Measurements from ENCODE around the gene ZBTB9.
A peak's percentile ranks its signal among the peaks of the same experiment; 100 is the strongest.

Gene ZBTB9

DNA sequence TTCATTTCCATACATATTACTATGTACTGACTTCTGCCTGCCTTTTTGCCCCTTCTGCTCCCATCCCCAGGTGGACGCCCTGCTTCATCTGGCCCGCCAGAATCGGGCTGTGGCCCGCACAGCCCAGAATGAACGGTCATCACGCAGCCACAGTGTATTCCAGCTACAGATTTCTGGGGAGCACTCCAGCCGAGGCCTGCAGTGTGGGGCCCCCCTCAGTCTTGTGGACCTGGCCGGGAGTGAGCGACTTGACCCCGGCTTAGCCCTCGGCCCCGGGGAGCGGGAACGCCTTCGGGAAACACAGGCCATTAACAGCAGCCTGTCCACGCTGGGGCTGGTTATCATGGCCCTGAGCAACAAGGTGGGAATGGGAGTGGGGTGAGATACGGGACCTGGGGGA lies 48.2 kb upstream of the ZBTB9 start (continued):
- TF ChIP-seq ZNF223 (tag by site-specific recombination; IDR thresholded peaks at IDR 0.05) (no peak), RBAK (tag by site-specific recombination; IDR thresholded peaks at IDR 0.05) (no peak), ZBTB6 (tag by site-specific recombination; IDR thresholded peaks at IDR 0.05) (no peak)

DNA sequence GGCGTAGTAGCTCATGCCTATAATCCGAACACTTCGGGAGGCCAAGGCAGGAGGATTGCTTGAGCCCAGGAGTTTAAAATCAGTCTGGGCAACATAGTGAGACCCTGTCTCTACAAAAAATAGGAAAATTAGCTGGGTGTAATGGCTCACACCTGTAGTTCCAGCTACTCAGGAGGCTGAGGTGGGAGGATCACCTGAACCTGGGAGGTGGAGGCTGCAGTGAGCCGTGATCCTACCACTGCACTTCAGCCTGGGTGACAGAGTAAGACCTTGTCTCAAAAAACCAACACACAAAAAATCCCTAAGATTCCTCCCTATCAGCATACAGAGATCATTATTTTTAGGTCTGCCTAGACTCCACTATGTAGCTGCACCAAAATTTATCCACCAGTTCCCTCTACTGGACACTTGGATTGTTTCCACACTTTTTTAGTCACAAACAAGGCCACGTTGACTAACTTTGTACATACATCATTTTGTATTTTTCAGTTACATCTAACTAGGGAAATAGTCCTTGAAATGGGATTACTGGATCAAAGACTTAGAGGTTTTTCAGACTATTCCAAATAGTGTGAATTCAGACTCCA lies 47.2 kb upstream of the ZBTB9 start:
- Histone ChIP-seq H3K27ac (ENCODE audit: extremely low read depth, low read depth, low read length) (no peak overlapping the region; the same call in 1 of the 2 replicates), H3K4me1 (ENCODE audit: control insufficient read depth, insufficient read depth, low read length) (peaks cover 4% of the 10 kb centered on the region; the same call in 1 of the 2 replicates), H3K4me3 (ENCODE audit: low read depth, low read length) (no peak overlapping the region), H3K36me3 (ENCODE audit: control insufficient read depth in 2 of 2, insufficient read depth in 1 of 2, low read length in 2 of 2) (peaks cover 24 to 62% of the 10 kb centered on the region in 2 experiments), H3K9me3 (ENCODE audit: control insufficient read depth, insufficient read depth, low read depth, low read length) (no peaks in the 10 kb centered on the region)
- TF ChIP-seq ZNF654 (tag by site-specific recombination; IDR thresholded peaks at IDR 0.05; ENCODE audit: low read depth) (peak; percentile 75), ZNF600 (tag by site-specific recombination; IDR thresholded peaks at IDR 0.05) (0 out of 2 replicates have a peak, but pooled peaks have one; percentile 3), ZNF121 (tag by site-specific recombination; IDR thresholded peaks at IDR 0.05) (0 out of 2 replicates have a peak, but pooled peaks have one; percentile 25), ZNF19 (tag by site-specific recombination; IDR thresholded peaks at IDR 0.05; ENCODE audit: low read depth) (no peak)
- TF ChIP-seq, protein P1, sequence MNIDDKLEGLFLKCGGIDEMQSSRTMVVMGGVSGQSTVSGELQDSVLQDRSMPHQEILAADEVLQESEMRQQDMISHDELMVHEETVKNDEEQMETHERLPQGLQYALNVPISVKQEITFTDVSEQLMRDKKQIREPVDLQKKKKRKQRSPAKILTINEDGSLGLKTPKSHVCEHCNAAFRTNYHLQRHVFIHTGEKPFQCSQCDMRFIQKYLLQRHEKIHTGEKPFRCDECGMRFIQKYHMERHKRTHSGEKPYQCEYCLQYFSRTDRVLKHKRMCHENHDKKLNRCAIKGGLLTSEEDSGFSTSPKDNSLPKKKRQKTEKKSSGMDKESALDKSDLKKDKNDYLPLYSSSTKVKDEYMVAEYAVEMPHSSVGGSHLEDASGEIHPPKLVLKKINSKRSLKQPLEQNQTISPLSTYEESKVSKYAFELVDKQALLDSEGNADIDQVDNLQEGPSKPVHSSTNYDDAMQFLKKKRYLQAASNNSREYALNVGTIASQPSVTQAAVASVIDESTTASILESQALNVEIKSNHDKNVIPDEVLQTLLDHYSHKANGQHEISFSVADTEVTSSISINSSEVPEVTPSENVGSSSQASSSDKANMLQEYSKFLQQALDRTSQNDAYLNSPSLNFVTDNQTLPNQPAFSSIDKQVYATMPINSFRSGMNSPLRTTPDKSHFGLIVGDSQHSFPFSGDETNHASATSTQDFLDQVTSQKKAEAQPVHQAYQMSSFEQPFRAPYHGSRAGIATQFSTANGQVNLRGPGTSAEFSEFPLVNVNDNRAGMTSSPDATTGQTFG (tag by site-specific recombination; IDR thresholded peaks at IDR 0.05; ENCODE audit: borderline replicate concordance): no peak
- TF ChIP-seq, protein P2, sequence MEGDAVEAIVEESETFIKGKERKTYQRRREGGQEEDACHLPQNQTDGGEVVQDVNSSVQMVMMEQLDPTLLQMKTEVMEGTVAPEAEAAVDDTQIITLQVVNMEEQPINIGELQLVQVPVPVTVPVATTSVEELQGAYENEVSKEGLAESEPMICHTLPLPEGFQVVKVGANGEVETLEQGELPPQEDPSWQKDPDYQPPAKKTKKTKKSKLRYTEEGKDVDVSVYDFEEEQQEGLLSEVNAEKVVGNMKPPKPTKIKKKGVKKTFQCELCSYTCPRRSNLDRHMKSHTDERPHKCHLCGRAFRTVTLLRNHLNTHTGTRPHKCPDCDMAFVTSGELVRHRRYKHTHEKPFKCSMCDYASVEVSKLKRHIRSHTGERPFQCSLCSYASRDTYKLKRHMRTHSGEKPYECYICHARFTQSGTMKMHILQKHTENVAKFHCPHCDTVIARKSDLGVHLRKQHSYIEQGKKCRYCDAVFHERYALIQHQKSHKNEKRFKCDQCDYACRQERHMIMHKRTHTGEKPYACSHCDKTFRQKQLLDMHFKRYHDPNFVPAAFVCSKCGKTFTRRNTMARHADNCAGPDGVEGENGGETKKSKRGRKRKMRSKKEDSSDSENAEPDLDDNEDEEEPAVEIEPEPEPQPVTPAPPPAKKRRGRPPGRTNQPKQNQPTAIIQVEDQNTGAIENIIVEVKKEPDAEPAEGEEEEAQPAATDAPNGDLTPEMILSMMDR (tag by site-specific recombination; IDR thresholded peaks at IDR 0.05): peak; percentile 21; the same call in 1 of the 2 replicates
- ChIA-PET POLR2A (interaction anchor here (0.6 to 1.0 kb wide), 3 partner anchors 15 to 89 kb away, joined by 3 to 7 read pairs (median 4); partner anchors contain the start of gene ZBTB22), CTCF (interaction anchor here (0.6 to 2.7 kb wide), 15 partner anchors 10 to 314 kb away, joined by 3 to 15 read pairs (median 3); partner anchors contain the start of genes CUTA and ZBTB22)

- ChIA-PET CTCF (interaction anchor here (0.7 to 1.7 kb wide), 4 partner anchors 12 to 131 kb away, joined by 3 to 6 read pairs (median 4); no protein-coding TSS in a partner anchor), POLR2A (interaction anchor here (0.5 to 3.3 kb wide), 17 partner anchors 8 to 438 kb away, joined by 3 to 22 read pairs (median 5); partner anchors contain the start of genes B3GALT4, CUTA, RGL2 and RPS18)
- Histone ChIP-seq H3K4me1 (ENCODE audit: control insufficient read depth, insufficient read depth, low read length) (peaks cover 4% of the 10 kb centered on the region; the same call in 1 of the 2 replicates), H3K4me3 (ENCODE audit: low read depth, low read length) (peak overlapping the region; percentile 74), H3K27ac (ENCODE audit: extremely low read depth, low read depth, low read length) (peak overlapping the region; percentile 50), H3K9me3 (ENCODE audit: control insufficient read depth, insufficient read depth, low read depth, low read length) (no peaks in the 10 kb centered on the region), H3K36me3 (ENCODE audit: control insufficient read depth in 2 of 2, insufficient read depth in 1 of 2, low read length in 2 of 2) (peaks cover 17 to 61% of the 10 kb centered on the region in 2 experiments)
- TF ChIP-seq, protein P3, sequence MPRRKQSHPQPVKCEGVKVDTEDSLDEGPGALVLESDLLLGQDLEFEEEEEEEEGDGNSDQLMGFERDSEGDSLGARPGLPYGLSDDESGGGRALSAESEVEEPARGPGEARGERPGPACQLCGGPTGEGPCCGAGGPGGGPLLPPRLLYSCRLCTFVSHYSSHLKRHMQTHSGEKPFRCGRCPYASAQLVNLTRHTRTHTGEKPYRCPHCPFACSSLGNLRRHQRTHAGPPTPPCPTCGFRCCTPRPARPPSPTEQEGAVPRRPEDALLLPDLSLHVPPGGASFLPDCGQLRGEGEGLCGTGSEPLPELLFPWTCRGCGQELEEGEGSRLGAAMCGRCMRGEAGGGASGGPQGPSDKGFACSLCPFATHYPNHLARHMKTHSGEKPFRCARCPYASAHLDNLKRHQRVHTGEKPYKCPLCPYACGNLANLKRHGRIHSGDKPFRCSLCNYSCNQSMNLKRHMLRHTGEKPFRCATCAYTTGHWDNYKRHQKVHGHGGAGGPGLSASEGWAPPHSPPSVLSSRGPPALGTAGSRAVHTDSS (tag by site-specific recombination; IDR thresholded peaks at IDR 0.05): no peak
- no peak for TF ChIP-seq ZNF266 (tag by site-specific recombination; IDR thresholded peaks at IDR 0.05; ENCODE audit: low read depth)
- peak; percentile 76 for TF ChIP-seq ZNF629 (tag by site-specific recombination; IDR thresholded peaks at IDR 0.05)
- TF ChIP-seq ZNF639 (tag by site-specific recombination; IDR thresholded peaks at IDR 0.05): no peak
- no peak for TF ChIP-seq ZNF157 (tag by site-specific recombination; IDR thresholded peaks at IDR 0.05)
- TF ChIP-seq TSHZ1 (tag by site-specific recombination; IDR thresholded peaks at IDR 0.05; ENCODE audit: borderline replicate concordance): no peak
- no peak for TF ChIP-seq ZNF175 (tag by site-specific recombination; IDR thresholded peaks at IDR 0.05)
- peak; percentile 62; the same call in 1 of the 2 replicates for TF ChIP-seq ZBTB20 (tag by site-specific recombination; IDR thresholded peaks at IDR 0.05)
- TF ChIP-seq ZFP37 (tag by site-specific recombination; IDR thresholded peaks at IDR 0.05): no peak
- TF ChIP-seq ZNF544 (tag by site-specific recombination; IDR thresholded peaks at IDR 0.05): no peak
These were observed 44.2 kb upstream of the ZBTB9 start for GRCh38 chr6:33410050-33410710.
